ENCODE results near the gene HABP2. TPM values are rescaled to one million over a fixed set of nuclear protein-coding genes. Genes with fewer than 3 reads are reported as not detected.

Gene HABP2
- total and polyA plus RNA-seq, 7 experiments from 2014 or later = not detected

DNA sequence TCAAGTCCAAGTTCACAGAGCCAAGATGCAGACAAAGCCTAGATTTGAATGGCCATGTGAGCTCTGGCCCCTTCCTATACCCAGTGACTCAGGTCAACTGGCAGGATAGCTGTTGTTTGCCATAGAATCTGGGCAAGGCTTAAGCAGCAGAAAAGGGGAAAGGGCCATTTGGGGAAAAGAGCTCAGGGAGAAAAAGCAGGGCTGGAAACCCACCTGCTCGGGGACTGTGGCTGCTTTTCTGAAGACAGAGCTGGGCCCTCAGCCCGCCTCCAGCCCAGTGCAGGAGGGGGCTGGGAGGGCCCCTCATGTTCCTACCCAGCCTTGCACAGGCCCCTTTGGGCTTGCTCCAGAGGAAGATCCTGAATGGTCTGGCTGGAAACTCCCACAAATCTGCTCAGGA, 32.6 kb upstream of the HABP2 start:
- Mint-ChIP-seq H3K27ac (no peak overlapping the region), H3K4me3 (no peak overlapping the region), H3K9me3 (peaks cover 0 to under 1% (median 0%) of the 10 kb centered on the region in 11 donors), H3K27me3 (peaks cover 5 to 18% (median 14%) of the 10 kb centered on the region in 5 donors), H3K36me3 (no peaks in the 10 kb centered on the region), H3K4me1 (no peaks in the 10 kb centered on the region)
- Histone ChIP-seq H3K4me1 (ENCODE audit: control insufficient read depth in 2 of 2, insufficient read depth in 2 of 2, low read length in 2 of 2) (no peaks in the 10 kb centered on the region), H3K36me3 (ENCODE audit: control insufficient read depth in 2 of 3, insufficient read depth in 3 of 3, low read length in 3 of 3) (no peaks in the 10 kb centered on the region), H3K27ac (ENCODE audit: low read depth, low read length) (no peak overlapping the region), H3K4me3 (ENCODE audit: low read length) (no peak overlapping the region), H3K9me3 (ENCODE audit: control insufficient read depth in 2 of 3, low read length in 3 of 3) (no peaks in the 10 kb centered on the region), H3K27me3 (ENCODE audit: control insufficient read depth in 2 of 2, insufficient read depth in 2 of 2, low read length in 2 of 2) (no peaks in the 10 kb centered on the region)
- POLR2A ChIA-PET = no interaction called here
- CTCF ChIA-PET = no interaction called here
- no peak for ATAC-seq
- DNase-seq = no peak
- intact Hi-C loops (cut with micrococcal nuclease) = loop anchor here in 1 of 2 donors (10.0 kb wide), 1 partner anchor 1045 kb away; no protein-coding TSS in a partner anchor

DNA sequence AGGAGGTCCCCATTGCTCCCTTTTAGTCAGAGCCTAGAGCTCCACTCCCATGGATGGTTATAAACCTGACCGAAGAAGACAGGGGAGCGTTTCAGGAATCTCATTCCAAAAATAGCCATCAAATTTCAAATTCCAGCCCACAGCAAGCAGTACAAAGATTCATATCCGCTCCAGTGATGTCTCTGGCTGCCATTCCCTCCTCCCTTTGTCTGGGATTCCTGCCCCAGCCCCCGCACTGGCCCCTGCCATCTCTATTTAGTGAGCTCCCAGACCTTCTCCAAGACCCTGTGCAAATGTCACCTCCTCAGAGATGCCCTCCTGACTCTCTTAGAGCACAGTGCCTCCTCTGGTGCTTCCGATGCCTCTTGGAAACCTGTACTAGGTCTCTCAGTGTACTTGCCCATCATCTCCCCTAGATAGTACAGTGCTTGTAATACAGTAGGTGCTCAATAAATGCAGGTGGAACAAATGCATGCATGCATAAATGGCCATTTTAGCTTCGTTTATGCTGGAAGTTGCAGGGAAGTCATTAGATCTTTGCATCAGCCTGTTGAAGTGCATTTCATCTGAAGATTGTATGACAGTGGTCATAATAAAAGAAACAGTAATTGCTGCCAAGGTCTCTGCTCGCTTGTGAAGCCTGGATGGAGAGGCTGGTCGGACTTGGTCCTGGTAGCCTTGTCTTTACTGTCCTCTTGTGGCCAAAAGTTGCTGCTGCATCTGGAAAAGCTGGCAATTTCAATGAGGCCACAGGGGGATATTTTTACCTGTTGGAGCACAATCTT, 32.0 kb upstream of the HABP2 start:
- H3K27me3 ChIP-seq (ENCODE audit: control insufficient read depth in 2 of 2, insufficient read depth in 2 of 2, low read length in 2 of 2) = no peaks in the 10 kb centered on the region
- CTCF ChIA-PET = no interaction called here
- Mint-ChIP-seq H3K4me3 (no peak overlapping the region), H3K36me3 (no peaks in the 10 kb centered on the region), H3K9me3 (no peaks in the 10 kb centered on the region), H3K27ac (peak overlapping the region in 1 of 9 donors; percentile 16), H3K27me3 (peaks cover 0 to 14% (median 13%) of the 10 kb centered on the region in 5 donors), H3K4me1 (no peaks in the 10 kb centered on the region)
- H3K4me1 ChIP-seq (ENCODE audit: control insufficient read depth in 2 of 2, insufficient read depth in 2 of 2, low read length in 2 of 2) = no peaks in the 10 kb centered on the region
- no peaks in the 10 kb centered on the region for H3K9me3 ChIP-seq (ENCODE audit: control insufficient read depth in 2 of 3, low read length in 3 of 3)
- DNase-seq (peak in 1 of 9 donors; percentile 2), ATAC-seq (peak; percentile 40)
- POLR2A ChIA-PET = no interaction called here
- intact Hi-C loops (cut with micrococcal nuclease) = loop anchor here in 1 of 2 donors (1.0 to 10.0 kb wide), 2 partner anchors 42 to 1046 kb away; no protein-coding TSS in a partner anchor
- no peaks in the 10 kb centered on the region for H3K36me3 ChIP-seq (ENCODE audit: control insufficient read depth in 2 of 3, insufficient read depth in 3 of 3, low read length in 3 of 3)
- no peak overlapping the region for H3K27ac ChIP-seq (ENCODE audit: low read depth, low read length)
- no peak overlapping the region for H3K4me3 ChIP-seq (ENCODE audit: low read length)

DNA sequence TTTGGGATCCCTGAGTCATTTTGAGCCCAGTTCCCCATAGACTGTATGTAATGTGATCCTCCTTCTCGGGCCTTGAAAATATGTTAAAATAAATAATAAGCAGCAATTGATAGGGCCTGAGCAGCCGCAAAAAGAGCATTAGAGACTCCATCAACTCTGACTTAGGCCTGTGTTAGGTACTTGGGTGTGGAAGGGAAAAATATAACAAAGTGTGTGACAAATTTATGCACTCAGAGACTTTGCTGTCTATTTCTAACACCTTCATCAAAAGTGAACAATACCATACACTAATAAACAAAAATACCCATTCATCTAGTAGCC, 31.4 kb upstream of the HABP2 start:
- no peaks in the 10 kb centered on the region for H3K4me1 ChIP-seq (ENCODE audit: control insufficient read depth in 2 of 2, insufficient read depth in 2 of 2, low read length in 2 of 2)
- Mint-ChIP-seq H3K27ac (no peak overlapping the region), H3K4me1 (no peaks in the 10 kb centered on the region), H3K9me3 (no peaks in the 10 kb centered on the region), H3K27me3 (peaks cover 0 to 14% (median 13%) of the 10 kb centered on the region in 5 donors), H3K4me3 (no peak overlapping the region), H3K36me3 (no peaks in the 10 kb centered on the region)
- H3K4me3 ChIP-seq (ENCODE audit: low read length) = no peak overlapping the region
- no peaks in the 10 kb centered on the region for H3K36me3 ChIP-seq (ENCODE audit: control insufficient read depth in 2 of 3, insufficient read depth in 3 of 3, low read length in 3 of 3)
- ATAC-seq = no peak
- H3K27ac ChIP-seq (ENCODE audit: low read depth, low read length) = no peak overlapping the region
- intact Hi-C loops (cut with micrococcal nuclease) = loop anchor here in 1 of 2 donors (1.0 to 10.0 kb wide), 2 partner anchors 42 to 1047 kb away; no protein-coding TSS in a partner anchor
- H3K9me3 ChIP-seq (ENCODE audit: control insufficient read depth in 2 of 3, low read length in 3 of 3) = no peaks in the 10 kb centered on the region
- no peak for DNase-seq
- POLR2A ChIA-PET = no interaction called here
- no peaks in the 10 kb centered on the region for H3K27me3 ChIP-seq (ENCODE audit: control insufficient read depth in 2 of 2, insufficient read depth in 2 of 2, low read length in 2 of 2)
- CTCF ChIA-PET = no interaction called here

DNA sequence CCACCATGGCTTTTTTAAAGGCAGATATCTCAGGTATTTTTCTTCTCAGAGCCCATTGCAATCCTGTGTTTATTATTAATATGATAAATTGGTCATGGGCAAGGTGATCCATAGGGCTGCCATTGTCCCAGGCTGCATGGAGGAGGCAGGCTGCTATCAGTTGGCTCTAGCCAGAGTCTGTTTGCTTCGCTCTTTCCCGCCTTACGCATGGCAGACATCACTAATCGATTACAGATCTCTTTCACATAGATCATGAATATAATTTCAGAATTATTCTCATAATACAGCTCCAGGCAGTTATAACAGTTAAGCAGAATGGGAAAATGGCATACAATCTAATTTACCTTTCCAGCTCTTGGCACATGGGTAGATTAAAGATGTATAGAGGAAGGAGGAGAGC, 30.4 kb upstream of the HABP2 start:
- H3K27me3 Mint-ChIP-seq = peaks cover 0 to 14% (median 10%) of the 10 kb centered on the region in 5 donors
- CTCF ChIA-PET = no interaction called here

DNA sequence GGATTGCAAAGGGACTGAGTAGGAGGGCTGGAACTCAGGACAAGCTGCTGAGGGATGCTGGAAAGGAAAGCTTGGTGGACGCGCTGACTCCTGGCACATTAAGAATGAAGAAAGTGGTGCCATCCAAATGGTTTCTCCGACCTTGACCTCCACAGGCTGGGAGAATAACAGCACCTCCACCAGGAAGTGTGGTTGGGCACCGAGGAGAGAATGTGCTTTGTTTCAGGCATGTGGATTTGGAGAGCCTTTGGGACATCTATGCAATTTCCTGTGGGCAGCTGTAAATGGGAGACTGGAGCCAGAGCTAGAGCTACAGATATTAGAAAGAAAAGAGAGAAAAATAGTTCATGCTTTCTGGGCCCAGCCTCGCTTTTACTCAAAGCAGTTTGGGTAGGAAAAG, 29.8 kb upstream of the HABP2 start:
- Histone ChIP-seq H3K27ac (ENCODE audit: low read depth, low read length) (no peak overlapping the region), H3K36me3 (ENCODE audit: control insufficient read depth in 2 of 3, insufficient read depth in 3 of 3, low read length in 3 of 3) (no peaks in the 10 kb centered on the region), H3K4me3 (ENCODE audit: low read length) (no peak overlapping the region), H3K4me1 (ENCODE audit: control insufficient read depth in 2 of 2, insufficient read depth in 2 of 2, low read length in 2 of 2) (no peaks in the 10 kb centered on the region), H3K9me3 (ENCODE audit: control insufficient read depth in 2 of 3, low read length in 3 of 3) (no peaks in the 10 kb centered on the region), H3K27me3 (ENCODE audit: control insufficient read depth in 2 of 2, insufficient read depth in 2 of 2, low read length in 2 of 2) (no peaks in the 10 kb centered on the region)
- ATAC-seq (no peak), DNase-seq (no peak)
- Mint-ChIP-seq H3K4me1 (no peaks in the 10 kb centered on the region), H3K9me3 (no peaks in the 10 kb centered on the region), H3K36me3 (no peaks in the 10 kb centered on the region), H3K4me3 (no peak overlapping the region), H3K27ac (no peak overlapping the region), H3K27me3 (peaks cover 0 to 14% (median 9%) of the 10 kb centered on the region in 5 donors)
- ChIA-PET CTCF (no interaction called here), POLR2A (no interaction called here)
- intact Hi-C loops (cut with micrococcal nuclease) = loop anchor here in 1 of 2 donors (10.0 kb wide), 1 partner anchor 1048 kb away; no protein-coding TSS in a partner anchor

More for the DNA sequence above, 30.4 kb upstream of the HABP2 start:
- Histone ChIP-seq H3K9me3 (ENCODE audit: control insufficient read depth in 2 of 3, low read length in 3 of 3) (no peaks in the 10 kb centered on the region), H3K27ac (ENCODE audit: low read depth, low read length) (no peak overlapping the region), H3K4me1 (ENCODE audit: control insufficient read depth in 2 of 2, insufficient read depth in 2 of 2, low read length in 2 of 2) (no peaks in the 10 kb centered on the region), H3K4me3 (ENCODE audit: low read length) (no peak overlapping the region), H3K27me3 (ENCODE audit: control insufficient read depth in 2 of 2, insufficient read depth in 2 of 2, low read length in 2 of 2) (no peaks in the 10 kb centered on the region), H3K36me3 (ENCODE audit: control insufficient read depth in 2 of 3, insufficient read depth in 3 of 3, low read length in 3 of 3) (no peaks in the 10 kb centered on the region)
- H3K9me3 Mint-ChIP-seq = no peaks in the 10 kb centered on the region
- DNase-seq (no peak), ATAC-seq (no peak)
- H3K4me1 Mint-ChIP-seq = no peaks in the 10 kb centered on the region
- no peak overlapping the region for H3K4me3 Mint-ChIP-seq
- intact Hi-C loops (cut with micrococcal nuclease) = loop anchor here in 1 of 2 donors (10.0 kb wide), 1 partner anchor 1048 kb away; no protein-coding TSS in a partner anchor
- H3K36me3 Mint-ChIP-seq = no peaks in the 10 kb centered on the region
- POLR2A ChIA-PET = no interaction called here
- no peak overlapping the region for H3K27ac Mint-ChIP-seq

DNA sequence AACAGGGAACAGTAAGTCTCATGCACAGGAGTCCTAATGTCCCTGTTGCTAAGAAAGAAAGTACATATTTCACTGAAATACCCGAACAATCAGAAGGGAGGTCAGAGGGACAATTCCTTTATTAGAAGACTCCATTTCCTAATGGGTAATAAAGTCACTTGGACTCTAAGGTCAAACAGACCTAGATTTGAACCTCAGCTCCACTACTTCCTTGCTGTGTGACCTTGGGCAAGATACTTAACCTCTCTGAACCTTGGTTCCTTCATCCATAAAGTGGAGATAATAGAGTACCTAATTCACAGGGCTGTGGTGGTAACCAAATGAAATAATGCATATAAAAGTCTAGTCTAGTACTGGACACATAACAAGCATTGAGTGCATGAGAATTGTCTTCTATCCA, 29.2 kb upstream of the HABP2 start:
- intact Hi-C loops (cut with micrococcal nuclease) = loop anchor here in 1 of 2 donors (10.0 kb wide), 1 partner anchor 1049 kb away; no protein-coding TSS in a partner anchor

DNA sequence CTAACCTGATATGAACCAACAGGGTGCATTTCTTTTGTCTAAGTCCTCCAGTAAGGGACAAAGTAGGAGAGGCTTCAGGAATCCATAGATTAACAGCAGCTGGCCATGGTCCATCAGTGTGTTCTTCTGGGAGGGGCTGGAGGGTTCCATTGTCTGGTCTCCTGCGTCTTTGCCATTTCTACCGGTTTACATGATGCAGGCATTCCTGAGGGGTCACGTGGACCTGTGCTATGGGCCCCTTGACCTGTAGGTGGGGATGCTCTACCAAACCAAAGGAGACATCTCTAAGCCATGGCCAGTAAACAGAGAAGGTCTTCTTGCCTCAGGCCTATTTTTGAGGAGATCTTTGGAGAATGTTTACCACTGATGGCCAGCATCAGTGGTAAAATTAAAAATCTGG, 28.7 kb upstream of the HABP2 start:
- Mint-ChIP-seq H3K27me3 (peaks cover 0 to 14% (median 9%) of the 10 kb centered on the region in 5 donors), H3K27ac (no peak overlapping the region), H3K4me1 (no peaks in the 10 kb centered on the region)

More for the DNA sequence above, 29.2 kb upstream of the HABP2 start:
- ChIA-PET CTCF (no interaction called here), POLR2A (no interaction called here)
- no peaks in the 10 kb centered on the region for H3K4me1 Mint-ChIP-seq
- peaks cover 0 to 14% (median 9%) of the 10 kb centered on the region in 5 donors for H3K27me3 Mint-ChIP-seq
- no peak overlapping the region for H3K4me3 ChIP-seq (ENCODE audit: low read length)
- ATAC-seq (no peak), DNase-seq (no peak)
- no peaks in the 10 kb centered on the region for H3K36me3 ChIP-seq (ENCODE audit: control insufficient read depth in 2 of 3, insufficient read depth in 3 of 3, low read length in 3 of 3)
- H3K27me3 ChIP-seq (ENCODE audit: control insufficient read depth in 2 of 2, insufficient read depth in 2 of 2, low read length in 2 of 2) = no peaks in the 10 kb centered on the region
- H3K4me1 ChIP-seq (ENCODE audit: control insufficient read depth in 2 of 2, insufficient read depth in 2 of 2, low read length in 2 of 2) = no peaks in the 10 kb centered on the region
- H3K9me3 ChIP-seq (ENCODE audit: control insufficient read depth in 2 of 3, low read length in 3 of 3) = no peaks in the 10 kb centered on the region
- no peak overlapping the region for H3K27ac Mint-ChIP-seq
- H3K27ac ChIP-seq (ENCODE audit: low read depth, low read length) = no peak overlapping the region
- H3K9me3 Mint-ChIP-seq = no peaks in the 10 kb centered on the region
- H3K4me3 Mint-ChIP-seq = no peak overlapping the region
- no peaks in the 10 kb centered on the region for H3K36me3 Mint-ChIP-seq

More for the DNA sequence above, 28.7 kb upstream of the HABP2 start:
- Mint-ChIP-seq H3K4me3 (no peak overlapping the region), H3K36me3 (no peaks in the 10 kb centered on the region), H3K9me3 (no peaks in the 10 kb centered on the region)
- H3K9me3 ChIP-seq (ENCODE audit: control insufficient read depth in 2 of 3, low read length in 3 of 3) = no peaks in the 10 kb centered on the region
- CTCF ChIA-PET = no interaction called here
- ATAC-seq (no peak), DNase-seq (no peak)
- no peaks in the 10 kb centered on the region for H3K27me3 ChIP-seq (ENCODE audit: control insufficient read depth in 2 of 2, insufficient read depth in 2 of 2, low read length in 2 of 2)
- no peaks in the 10 kb centered on the region for H3K4me1 ChIP-seq (ENCODE audit: control insufficient read depth in 2 of 2, insufficient read depth in 2 of 2, low read length in 2 of 2)
- no peak overlapping the region for H3K27ac ChIP-seq (ENCODE audit: low read depth, low read length)
- POLR2A ChIA-PET = no interaction called here
- H3K36me3 ChIP-seq (ENCODE audit: control insufficient read depth in 2 of 3, insufficient read depth in 3 of 3, low read length in 3 of 3) = no peaks in the 10 kb centered on the region
- no peak overlapping the region for H3K4me3 ChIP-seq (ENCODE audit: low read length)
- intact Hi-C loops (cut with micrococcal nuclease) = loop anchor here in 1 of 2 donors (10.0 kb wide), 1 partner anchor 1049 kb away; no protein-coding TSS in a partner anchor

Data from naive thymus-derived CD4-positive, alpha-beta T cell (primary cell).